ENCODE data around the gene SERHL2.
A peak's percentile ranks its signal among the peaks of the same experiment; 100 is the strongest.

Gene SERHL2

DNA sequence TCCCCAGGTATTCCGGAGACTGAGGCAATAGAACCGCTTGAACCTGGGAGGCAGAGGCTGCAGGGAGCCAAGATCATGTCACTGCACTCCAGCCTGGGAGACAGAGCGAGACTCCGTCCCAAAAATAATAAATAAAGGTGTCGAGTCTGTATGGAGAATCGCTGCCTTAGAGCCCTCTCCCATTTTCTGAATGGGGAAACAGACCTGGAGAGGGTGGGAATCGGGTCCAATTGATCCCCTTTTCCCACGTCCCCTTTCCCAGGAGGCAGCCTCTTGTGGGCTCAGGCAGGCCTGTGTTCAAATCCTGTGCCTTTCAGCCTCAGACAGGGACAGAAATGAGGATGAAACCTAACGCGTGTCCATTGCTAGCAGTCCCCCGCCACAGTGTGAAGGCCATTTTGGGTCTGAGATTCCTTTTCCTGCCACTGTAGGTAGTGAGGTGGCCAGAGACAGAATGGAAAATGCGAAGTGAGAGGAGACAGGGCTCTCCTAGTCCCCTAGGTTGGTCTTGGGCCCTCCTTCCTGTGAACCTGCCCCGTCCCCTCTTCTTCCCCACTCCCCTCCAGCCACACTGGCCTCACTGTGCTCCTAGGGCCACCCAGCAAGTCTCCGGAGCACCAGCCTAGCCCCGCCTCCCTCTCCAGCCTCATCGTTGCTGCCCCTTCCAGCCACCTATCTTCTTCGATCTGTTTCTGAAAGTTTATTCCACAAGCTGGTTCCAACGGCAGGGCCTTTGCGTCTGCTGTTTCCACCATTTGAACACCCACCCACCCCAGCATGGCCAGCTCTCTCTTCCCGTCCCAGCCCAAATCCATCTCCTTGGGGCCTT lies 63.6 kb downstream of the SERHL2 start:
- DNase-seq (ENCODE audit: insufficient read length): no peak
- FAIRE-seq: no peak

DNA sequence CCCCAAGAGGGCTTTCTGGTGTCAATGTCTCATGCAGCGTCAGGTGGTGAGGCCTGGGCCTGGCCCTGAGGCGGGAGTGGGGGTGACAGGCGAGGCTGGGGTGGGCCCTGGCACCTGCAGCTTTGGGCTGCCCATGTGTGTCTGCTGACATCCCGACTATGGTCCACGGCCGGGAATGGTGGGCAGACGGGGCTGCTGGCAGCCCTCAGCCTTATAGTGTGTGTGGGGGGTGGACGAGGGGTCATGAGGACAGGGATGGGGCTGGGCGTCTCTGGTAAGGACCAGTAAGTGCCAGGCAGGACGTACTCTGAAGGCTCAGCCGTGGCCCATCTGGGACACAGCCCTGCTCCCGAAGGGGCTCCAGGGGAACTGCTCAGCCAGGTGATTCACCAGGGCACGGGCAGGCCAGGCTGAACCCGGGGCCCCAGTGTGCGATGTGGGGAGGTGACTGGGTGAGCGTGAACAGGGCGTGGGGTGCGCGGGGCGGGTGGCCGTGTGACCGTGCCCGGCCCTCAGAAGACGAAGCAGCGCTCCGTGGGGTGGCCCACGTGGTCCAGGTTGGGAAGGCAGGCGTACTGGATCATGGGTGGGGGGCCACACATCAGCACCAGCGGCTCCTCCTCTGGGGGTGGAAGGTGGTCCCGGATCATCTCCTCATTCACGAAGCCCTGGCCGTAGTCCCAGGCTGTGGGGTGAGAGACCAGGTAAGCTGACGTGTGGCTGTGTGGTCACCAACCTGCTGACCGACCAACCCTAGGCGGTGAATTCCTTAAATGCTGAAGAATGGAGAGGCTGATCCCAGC lies 65.7 kb downstream of the SERHL2 start:
- no peak for FAIRE-seq
- no peak for DNase-seq (ENCODE audit: insufficient read length)
- TF ChIP-seq POLR2AphosphoS5 (IDR thresholded peaks at IDR 0.05; ENCODE audit: low read depth, low read length) (no peak), POLR2A (IDR thresholded peaks at IDR 0.05; ENCODE audit: low read depth, low read length) (no peak), TAF1 (IDR thresholded peaks at IDR 0.05; ENCODE audit: borderline replicate concordance, low read depth, low read length) (no peak)

More for the DNA sequence above, 63.6 kb downstream of the SERHL2 start:
- TF ChIP-seq TAF1 (IDR thresholded peaks at IDR 0.05; ENCODE audit: borderline replicate concordance, low read depth, low read length): no peak
- no peak for TF ChIP-seq POLR2AphosphoS5 (IDR thresholded peaks at IDR 0.05; ENCODE audit: low read depth, low read length)
- no peak for TF ChIP-seq POLR2A (IDR thresholded peaks at IDR 0.05; ENCODE audit: low read depth, low read length)

GRCh38 chr22:42620084-42620483 lies 66.3 kb downstream of the SERHL2 start:
- DNase-seq (ENCODE audit: insufficient read length) (no peak), FAIRE-seq (no peak)
- no peak for TF ChIP-seq TAF1 (IDR thresholded peaks at IDR 0.05; ENCODE audit: borderline replicate concordance, low read depth, low read length)
- no peak for TF ChIP-seq POLR2AphosphoS5 (IDR thresholded peaks at IDR 0.05; ENCODE audit: low read depth, low read length)
- TF ChIP-seq POLR2A (IDR thresholded peaks at IDR 0.05; ENCODE audit: low read depth, low read length): no peak

DNA sequence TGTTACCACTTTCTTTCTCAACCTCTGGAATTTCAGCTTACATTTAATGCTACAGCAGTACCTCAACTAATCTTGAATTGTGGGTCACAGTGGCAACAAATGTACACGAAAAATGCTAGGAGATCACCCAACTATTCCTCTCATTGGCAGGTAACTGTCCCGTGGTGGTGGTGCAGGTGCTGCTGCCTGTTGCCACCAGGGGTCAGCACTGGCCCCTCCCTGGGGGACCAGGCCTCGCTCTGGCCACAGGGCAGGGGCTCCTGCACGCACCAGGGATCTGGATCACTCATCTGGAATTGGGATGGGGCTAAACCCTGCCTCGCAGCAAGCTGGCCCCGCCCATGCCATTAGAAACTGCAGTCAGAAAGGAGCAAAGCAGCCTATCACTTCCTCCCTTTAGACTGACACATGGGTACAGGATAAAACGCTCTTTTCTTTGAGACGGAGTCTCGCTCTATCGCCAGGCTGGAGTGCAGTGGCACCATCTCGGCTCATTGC lies 67.8 kb downstream of the SERHL2 start:
- DNase-seq (ENCODE audit: insufficient read length) (peak; percentile 87), FAIRE-seq (peak; percentile 84)
- TF ChIP-seq TAF1 (IDR thresholded peaks at IDR 0.05; ENCODE audit: borderline replicate concordance, low read depth, low read length) (no peak), POLR2A (IDR thresholded peaks at IDR 0.05; ENCODE audit: low read depth, low read length) (no peak), POLR2AphosphoS5 (IDR thresholded peaks at IDR 0.05; ENCODE audit: low read depth, low read length) (no peak)

GRCh38 chr22:42622061-42622710 lies 68.4 kb downstream of the SERHL2 start:
- TF ChIP-seq POLR2A (IDR thresholded peaks at IDR 0.05; ENCODE audit: low read depth, low read length): no peak
- no peak for TF ChIP-seq TAF1 (IDR thresholded peaks at IDR 0.05; ENCODE audit: borderline replicate concordance, low read depth, low read length)
- TF ChIP-seq POLR2AphosphoS5 (IDR thresholded peaks at IDR 0.05; ENCODE audit: low read depth, low read length): no peak
- no peak for DNase-seq (ENCODE audit: insufficient read length)
- FAIRE-seq: no peak

DNA sequence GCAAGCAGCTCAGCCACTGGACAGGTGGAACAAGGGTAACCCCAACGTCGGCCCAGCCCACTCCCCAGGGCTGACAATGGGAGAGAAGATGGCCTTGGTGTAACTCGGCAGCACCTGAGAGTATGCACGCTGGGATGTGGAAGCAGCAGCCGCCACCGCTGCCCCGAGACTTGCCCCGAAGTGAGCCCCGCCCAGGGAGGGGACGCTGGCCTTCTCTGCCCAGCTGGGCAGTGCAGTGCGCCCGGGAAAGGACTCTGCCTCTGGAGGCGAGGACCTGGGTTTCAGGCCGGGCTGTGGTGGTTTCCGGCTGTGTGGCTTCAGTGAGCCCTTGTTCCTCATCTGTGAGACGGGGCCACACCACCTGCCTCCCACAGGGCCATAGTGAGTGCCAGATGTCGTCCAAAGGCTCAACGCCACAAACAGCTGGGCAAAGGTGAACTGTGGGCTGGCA lies 69.6 kb downstream of the SERHL2 start:
- TF ChIP-seq POLR2AphosphoS5 (IDR thresholded peaks at IDR 0.05; ENCODE audit: low read depth, low read length): no peak
- TF ChIP-seq POLR2A (IDR thresholded peaks at IDR 0.05; ENCODE audit: low read depth, low read length): no peak
- TF ChIP-seq TAF1 (IDR thresholded peaks at IDR 0.05; ENCODE audit: borderline replicate concordance, low read depth, low read length): no peak
- DNase-seq (ENCODE audit: insufficient read length): no peak
- FAIRE-seq: no peak
